GM21360 (cell line): Measurements from ENCODE around the gene NCF2.
A peak's percentile ranks its signal among the peaks of the same experiment; 100 is the strongest.

Source experiments
- ATAC-seq: cut with Tn5 transposase; IDR thresholded peaks from one replicate; pipeline ENCODE4 v1.9.1; 2021; ENCODE audit warnings: mild to moderate bottlenecking, moderate library complexity; ENCODE audit not compliant: unreplicated experiment

Gene NCF2

DNA sequence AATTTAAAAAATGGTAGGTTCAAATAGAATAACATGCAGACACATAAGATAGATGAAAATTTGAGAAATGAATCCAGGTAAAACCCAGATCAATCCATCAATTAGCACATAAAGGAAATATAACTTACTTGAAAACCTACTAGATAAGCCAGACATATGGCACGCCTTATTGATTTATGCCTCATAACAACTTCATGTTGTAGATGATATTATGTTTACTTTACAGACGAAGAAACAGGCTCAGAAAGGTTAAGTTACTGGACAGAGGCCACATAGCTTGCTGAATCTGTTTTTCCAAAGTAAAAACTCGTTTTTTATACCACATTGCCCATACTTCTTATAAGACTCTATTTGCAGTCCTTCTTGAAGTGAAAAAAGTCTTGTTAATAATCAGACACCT is 22.1 kb upstream of the NCF2 start:
- no peak for ATAC-seq

DNA sequence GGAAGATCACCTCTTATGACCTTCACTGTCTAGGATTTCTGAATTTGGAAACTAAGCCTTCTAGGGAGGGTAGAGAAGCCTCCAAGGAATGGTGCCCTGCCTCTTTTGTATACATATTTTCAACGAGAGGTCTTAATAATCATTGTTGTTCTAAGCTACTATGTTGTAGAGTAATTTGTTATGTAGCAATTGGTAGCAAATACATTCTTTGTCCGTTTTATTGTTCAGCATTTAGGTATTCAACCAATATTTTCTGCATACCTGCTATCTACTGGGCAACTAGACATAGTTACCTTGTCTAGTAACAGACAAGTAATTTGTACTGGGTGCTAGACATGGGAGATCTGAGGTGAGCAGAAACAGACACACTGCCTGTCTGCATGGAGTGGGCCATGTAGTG is 20.8 kb upstream of the NCF2 start:
- no peak for ATAC-seq

DNA sequence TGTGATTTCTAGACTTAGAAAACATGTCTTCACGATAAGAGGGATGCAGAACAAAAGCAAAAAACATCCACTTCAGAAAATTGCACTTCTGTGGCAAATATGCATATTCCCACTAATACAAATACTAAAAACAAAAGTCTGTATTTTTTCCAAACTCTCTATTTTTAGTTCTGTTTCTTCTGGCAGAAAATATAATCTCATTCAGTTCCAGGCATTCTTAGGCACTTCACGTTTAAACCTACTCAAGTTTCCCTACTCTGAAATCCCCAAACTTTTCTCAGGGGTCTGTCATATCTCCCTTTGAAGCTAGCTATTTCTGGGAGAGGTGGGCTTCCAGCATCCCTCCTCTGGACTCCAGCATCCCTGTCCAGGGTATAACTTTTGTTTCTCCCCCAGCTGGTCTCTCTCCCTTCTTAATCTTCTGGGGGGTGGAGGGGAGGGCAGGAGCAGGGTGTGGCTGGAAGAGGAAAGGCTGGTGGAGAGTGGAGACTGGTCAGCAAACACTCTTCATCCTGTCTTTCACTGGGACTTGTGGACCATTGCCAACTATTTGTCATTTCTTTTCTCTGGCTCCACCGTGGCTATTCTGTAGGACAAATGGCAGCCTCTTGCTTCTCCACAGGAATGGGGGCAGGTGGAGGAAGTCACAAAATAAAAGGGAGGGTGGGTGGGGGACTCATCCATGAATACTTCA is 19.6 kb upstream of the NCF2 start:
- no peak for ATAC-seq

DNA sequence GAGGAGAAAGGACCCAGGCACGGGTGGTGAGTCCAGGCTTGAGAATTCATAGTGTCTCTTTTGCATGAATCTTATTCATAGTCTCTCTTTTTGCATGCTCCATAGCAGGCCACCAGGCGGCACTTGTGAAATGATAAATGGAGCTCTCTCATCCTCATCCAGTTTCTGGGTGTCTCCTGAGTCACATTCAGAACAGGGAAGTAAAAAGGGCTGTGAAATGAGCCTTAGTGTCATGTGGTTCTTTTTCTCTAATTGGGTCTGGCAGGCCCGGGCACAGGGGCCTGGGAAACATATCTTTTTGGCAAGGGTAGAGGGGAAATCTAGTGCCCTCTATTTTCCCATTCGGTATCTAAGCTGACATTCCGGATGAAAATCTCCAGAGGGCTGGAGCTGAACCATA is 19.1 kb upstream of the NCF2 start:
- no peak for ATAC-seq

DNA sequence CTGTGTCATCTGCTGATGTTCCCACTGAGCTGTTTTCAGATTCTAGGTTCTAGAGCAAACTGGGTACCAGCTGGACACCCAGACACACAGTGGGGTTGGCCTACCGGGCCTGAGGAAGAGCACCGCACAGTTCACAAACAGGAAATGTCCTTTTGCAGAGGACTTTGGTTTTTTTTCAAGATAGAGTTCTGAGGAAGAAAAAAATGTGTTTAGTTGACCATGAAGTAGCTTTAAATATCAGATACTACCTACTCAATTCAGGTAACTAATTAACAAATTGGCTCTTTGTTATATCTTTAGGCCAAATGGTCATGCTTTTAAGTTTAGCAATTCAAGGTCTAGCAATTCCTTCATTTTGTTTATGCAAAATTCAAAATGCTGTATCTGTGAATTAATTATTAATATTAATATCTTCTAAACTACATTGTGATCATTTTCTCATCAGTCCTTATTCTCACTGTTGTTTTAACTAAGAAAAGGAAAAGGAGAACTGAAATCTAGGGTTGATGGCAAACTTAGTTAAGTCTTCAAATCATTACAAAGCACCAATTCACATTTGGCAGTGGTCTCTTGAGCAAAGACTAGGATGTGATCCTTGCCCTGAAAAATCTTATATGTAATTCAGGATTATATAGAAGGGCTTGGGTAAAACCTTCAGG is 17.2 kb upstream of the NCF2 start:
- no peak for ATAC-seq

DNA sequence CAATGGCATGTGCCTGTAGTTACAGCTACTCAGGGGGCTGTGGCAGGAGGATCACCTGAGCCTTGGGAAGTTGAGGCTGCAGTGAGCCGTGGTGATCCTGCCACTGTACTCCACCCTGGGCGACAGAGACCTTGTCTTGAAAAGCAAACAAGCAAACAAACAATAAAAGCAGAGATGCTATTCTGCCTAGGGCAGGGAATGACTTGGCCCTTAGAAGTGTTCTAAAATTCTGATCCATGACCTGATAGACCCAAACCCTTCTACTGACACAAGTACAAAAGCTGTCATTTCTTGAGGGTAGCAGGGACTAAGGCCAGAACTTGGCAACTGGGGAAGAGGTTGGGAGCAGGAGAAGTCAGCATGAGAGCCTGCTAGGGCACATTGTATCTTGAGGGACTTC is 15.6 kb upstream of the NCF2 start:
- ATAC-seq, result no peak

DNA sequence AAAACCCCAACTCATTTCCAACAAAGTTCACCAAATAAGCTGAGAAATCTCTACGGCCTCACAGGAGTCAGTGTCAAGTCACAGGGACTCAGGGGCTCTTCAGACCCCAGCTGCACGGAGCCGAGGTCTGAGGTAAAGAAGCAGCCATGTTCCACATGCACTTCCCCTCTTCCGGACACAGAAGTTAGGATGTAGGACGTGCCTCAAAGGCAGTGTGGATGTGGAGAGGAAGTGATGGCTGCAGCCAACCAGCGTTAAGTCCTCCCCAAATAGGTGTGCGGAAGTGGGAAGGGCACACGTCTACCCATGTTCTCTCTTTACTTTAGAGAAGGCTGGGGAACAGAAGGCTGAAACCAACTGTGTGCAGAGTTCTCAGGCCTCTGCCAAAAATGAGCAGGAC is 14.6 kb upstream of the NCF2 start:
- ATAC-seq, result no peak

DNA sequence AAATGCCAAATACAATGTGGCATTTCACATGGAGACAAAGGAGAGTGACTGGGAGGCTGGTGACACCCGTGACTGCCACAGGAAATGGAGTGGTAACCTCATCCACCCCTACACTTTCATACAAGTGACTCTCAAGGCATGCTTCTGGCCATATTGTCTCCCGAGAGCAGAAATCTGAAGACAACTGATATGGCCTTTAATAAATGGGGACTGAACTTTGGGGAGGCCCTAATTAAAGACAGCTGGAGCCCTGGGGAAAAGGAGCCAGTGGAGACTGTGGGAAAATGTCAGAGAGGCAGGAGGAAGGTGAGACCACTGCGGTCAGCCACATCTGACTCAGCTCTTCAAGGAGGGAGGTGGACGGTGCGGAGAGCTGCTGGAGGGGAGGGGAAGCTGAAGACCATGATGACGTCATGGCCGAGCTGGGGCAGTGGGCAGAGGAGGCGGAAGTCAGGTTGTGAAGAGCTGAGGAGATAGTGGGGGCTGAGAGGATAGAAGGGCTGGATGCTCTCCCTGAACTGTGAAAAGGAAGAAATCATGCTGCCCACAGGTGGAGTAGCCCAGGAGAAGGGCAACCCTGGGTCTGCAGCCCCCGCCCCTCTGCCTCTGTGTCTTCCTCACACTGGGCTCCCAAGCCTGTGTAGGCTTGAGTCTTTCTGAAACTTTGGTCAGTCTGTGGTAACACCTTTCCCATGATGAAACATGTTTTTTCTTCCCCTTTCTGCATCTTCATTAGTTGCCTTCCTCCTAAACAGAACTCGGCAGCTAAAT is 14.0 kb upstream of the NCF2 start:
- ATAC-seq, result no peak

DNA sequence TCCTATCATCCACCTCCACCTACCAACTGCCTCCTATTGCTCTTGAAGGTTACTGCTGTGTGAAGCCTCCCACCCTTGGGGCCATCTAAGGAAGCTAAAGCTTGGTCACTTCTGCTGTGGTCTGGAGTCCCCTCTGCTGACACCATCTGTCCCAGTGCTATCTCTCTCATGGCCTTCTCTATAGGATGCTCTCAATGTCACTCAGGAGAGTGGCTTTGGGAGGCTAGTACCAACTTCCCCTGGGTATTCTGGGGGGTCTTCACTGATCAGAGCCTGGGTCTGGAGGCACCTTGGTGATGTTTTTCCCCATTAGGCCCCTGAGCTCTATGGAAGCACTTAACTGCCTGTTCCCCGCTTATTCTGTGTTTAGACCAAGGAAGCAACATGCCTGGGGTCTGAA is 12.3 kb upstream of the NCF2 start:
- ATAC-seq, result no peak

DNA sequence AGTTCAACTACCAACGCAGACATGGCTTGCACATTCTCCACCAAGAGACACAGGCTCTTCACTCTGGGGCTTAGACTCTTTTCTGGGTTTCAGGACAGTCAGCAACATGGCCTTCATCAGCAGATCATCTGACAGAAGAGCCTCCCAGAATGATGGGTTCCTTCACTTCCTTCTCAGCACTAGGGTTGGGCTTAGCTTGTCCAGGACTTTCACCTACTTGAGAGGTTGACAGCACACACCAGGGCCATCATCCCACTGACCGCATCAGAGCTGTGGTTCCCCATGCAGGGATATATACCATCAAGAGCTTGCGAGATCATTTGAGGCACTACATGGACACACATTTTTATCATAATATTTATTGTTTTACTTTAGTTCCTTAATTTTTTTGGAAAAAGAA is 10.4 kb upstream of the NCF2 start:
- no peak for ATAC-seq

DNA sequence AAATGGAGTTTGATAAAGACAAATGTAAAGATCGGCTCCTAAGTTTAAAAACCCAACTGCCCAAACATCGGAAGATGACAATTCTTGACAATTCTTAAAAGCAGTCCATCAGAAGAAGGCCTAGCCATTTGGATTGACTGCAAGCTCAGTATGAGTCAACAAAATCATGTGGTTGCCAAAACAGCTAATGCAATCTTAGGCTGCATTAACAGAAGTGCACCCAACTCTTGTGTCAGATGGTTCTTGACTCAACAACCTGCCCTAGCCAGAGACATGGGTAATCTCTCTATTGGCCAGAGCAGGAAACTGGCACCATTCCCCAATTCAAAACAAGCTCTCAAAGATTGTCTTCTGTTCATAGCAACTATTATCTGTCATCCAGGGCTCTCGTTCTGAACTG is 9.9 kb upstream of the NCF2 start:
- ATAC-seq, result no peak

DNA sequence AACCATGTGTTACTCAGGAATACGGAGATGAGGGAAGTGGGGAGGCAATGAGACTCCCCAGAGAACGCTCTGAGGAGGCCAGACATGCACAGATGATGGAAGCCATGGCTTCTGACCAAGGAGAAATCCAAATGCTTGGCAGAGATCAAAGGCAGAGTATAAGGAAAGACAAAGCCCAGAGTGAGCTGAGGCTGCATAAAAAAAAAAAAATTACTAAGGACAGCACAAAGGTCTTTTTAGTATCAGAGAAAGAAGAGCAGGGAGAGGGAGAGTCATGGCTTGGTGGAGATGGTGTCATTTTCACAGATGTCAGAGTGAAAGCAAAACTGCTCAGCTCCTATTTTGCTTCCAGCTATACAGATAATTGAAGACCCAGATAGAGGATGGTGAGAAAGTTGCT is 8.1 kb upstream of the NCF2 start:
- peak; percentile 64 for ATAC-seq

DNA sequence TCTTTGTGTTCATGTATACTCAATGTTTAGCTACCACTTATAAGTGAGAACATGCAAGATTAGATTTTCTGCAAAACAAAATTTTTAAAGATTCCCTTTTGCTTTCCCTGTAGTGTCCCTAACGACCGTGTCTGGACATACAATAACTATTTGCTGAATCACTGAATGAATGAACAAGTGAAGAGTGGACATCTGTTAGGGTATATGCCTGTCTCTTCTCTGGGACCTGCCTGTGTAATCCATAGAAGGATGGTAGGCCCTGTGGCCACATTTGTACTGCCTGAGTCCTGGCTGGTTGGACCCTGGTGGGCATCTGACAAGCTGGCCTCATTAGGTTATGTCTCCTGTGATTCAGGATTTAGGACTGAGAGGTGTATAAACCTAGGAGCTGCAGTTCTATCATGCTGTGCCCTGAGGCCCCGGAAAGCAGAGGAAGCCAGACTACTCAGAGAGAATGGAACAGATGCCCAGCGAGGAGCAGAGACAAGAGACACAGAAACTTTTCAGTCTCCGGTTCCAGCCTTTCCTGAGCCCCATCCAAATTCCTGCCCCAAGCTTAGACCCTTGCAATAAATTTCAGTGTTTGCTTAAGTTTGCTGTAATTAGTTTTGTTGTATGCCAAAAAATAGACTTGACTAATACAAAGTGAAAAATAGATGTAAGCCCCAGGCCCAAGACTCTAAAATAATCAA is 7.5 kb upstream of the NCF2 start:
- no peak for ATAC-seq

DNA sequence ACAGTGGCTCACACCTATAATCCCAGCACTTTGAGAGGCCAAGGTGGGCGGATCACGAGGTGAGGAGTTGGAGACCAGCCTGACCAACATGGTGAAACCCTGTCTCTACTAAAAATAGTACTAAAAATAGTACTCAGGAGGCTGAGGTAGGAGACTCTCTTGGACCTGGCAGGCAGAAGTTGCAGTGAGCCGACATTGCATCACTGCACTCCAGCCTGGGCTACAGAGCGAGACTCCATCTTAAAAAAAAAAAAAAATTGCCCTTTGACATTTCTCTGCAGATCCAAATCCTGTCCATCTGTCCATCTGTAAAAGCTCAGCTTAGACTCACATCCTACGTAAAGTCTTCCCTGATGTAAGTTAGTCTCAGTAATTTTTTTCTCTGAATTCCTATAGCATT is 6.2 kb upstream of the NCF2 start:
- ATAC-seq, result no peak

DNA sequence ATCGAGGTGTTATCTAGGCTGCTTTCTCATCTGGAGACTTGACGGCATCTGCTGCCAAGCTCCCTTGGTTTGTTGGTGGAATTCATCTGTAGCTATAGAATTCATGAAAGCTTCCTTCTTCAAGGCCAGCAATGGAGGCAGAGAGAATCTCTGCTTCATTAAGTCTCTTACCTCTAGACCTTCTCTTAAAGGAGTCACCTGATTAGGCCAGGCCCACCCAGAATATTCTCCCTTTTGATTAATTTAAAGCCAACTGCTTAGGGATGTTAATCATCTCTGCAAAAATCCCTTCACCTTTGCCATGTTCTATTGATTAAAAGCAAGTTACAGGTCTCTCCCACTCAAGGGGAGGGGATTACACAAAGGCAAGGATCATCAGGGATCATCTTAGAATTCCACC is 5.3 kb upstream of the NCF2 start:
- no peak for ATAC-seq

DNA sequence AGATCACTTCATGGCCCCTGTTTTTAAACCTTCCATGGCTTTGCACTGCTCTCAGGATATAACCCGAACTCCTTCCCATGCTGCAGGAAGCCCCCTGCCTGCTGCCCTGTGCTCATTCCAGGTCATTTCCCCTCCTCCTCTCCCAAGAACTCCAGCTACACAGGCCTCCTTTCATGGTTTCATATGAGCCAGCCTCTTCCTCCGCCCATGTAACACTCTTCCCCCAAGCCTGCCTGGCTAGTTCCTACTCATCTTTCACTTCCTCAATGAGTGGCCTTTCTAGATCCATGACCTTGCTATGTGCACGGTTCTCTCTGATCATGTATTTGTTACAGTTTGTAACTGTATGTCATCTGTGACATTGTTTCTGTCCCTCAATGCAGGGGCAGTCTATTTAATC is 3.1 kb upstream of the NCF2 start:
- peak; percentile 47 for ATAC-seq

DNA sequence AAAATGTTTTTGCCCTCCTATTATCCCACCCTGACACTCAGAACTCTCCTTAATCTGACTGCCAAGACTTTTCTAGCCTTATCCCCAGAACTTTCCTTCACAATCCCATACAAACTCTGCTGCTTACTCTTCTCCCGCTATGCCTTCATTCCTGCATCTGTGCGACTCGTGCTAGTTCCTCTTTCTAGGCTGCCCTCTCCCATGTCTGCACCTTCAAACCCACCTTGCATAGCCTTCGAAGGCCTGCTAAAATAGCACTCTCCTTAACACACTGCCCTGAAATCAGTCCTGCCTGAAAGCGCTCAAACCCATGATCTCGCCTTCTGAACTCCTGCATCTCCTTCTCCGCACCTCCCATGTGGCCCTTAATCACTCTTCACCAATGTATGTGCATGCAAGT is 2.5 kb upstream of the NCF2 start:
- ATAC-seq, result no peak

DNA sequence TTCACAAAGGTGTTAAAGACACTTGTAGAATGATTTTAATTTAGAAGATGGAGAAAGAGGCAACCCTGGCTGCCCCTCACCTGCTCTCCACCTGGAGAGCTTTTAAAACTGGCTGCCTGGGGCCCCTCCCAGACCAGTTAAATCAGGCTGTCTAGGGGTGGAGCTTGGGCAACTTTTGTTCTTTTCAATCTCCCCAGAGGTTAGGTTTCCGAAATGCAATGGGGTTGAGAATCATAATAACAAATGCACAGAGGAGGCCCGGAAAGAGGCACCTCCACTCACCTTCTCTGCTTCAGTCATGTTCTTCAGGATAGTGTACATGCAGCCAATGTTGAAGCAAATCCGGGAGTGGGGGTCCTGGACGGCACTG is 400 bp downstream of the NCF2 start:
- ATAC-seq, result peak; percentile 9

DNA sequence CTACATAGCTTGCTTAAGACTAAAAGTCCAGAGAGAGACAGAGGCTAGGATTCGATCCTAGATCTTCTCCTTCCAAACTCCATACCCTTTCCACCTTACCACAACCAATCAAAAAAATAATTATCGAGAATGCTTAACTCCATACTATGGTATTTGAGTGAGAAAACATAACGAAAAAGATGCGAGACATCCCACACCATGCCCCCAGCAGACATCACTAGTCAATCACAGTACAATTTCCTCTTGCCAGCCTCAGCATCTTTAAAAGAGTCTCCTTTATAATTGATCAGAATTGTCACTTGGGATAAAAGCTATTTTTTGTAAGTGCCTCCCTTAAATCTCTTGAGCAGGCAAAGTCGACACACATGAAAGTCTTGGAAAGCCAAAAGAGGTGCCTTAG is 875 bp downstream of the NCF2 start:
- ATAC-seq, result no peak

DNA sequence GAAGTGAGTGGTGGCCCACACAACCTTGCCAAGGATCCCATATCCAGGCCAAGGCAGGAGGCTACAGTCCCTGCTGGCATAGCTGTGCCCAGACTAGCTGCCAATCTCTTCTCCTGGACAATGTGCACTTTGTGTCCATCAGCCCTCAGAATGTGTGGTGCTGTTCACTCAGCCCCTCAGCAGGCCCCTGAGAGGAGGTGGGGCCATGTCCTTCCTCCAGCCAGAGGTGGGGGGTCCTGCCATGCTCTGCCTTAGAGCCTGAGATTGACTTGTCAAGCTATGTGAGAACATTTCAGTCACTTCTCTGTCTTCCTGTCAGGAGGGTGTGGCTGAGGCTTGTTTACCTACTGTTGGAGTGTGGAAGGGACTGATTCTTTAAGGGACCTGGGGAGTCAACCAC is 1.4 kb downstream of the NCF2 start:
- ATAC-seq, result no peak

DNA sequence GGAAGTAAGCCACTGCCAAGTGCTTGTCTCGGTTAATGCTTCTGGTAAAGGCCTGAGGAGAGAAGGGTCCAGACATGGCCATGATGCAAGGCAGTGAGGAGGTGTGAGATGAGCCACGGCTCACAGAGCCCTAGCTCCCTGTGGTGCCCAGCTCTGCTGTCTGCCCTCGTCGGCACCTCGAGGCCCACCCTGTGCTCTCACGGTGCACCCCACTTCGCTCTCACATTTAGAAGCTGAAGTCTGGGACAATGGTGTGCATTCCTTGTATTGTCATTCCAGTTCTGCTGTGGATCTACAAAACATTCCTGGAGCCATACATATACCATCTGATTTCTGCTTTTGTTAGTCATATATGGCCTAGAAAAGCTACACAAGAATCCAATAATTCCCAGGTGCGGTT is 3.3 kb downstream of the NCF2 start:
- ATAC-seq, result no peak

DNA sequence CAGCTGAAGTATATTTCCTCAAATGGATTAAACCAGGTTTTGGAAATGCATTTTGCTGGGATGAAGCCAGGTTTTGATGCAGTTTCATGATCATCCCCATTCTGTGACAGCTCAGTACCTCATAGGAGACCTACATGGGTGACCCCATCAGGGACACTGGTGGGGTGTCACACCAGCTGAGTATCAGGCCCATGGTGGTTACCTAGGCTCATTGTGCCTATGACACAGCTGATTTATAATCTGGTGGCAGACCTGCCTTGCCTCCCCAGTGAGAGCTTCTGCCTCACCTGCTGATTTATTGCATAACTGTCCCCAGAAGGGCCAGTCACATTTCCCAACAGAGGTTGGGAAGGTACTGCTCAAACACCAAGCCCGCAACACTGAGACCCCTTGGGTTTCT is 3.8 kb downstream of the NCF2 start:
- ATAC-seq, result no peak
